Testis (tissue), 3 donors: Measurements from ENCODE around the gene ZNF827. TPM values are rescaled to one million over a fixed set of nuclear protein-coding genes. Genes with fewer than 3 reads are reported as not detected.

ENCODE experiments used
- DNase-seq: peaks from one replicate; pipeline ENCODE4 v3.0.0-alpha.2; 2019
- H3K27ac ChIP-seq, 2 donors: fragments of 200-600 bp; sonication (generic); one replicate each; pipeline ENCODE4 v1.5.1; 2019
- H3K27me3 ChIP-seq: fragments of 200-600 bp; sonication (generic); one replicate; pipeline ENCODE4 v1.5.1; 2019
- H3K36me3 ChIP-seq: fragments of 200-600 bp; sonication (generic); one replicate; pipeline ENCODE4 v1.5.1; 2017; ENCODE audit warnings: low read depth; ENCODE audit errors: missing control alignments
- H3K4me1 ChIP-seq: fragments of 200-600 bp; sonication (generic); one replicate; pipeline ENCODE4 v1.5.1; 2019
- H3K4me3 ChIP-seq, 2 donors: fragments of 200-600 bp; sonication (generic); one replicate each; pipeline ENCODE4 v1.5.1; 2017 to 2019
- H3K9me3 ChIP-seq: fragments of 200-600 bp; sonication (generic); one replicate; pipeline ENCODE4 v1.5.1; 2017
- POLR2A ChIP-seq: fragments of 450-650 bp; IDR thresholded peaks from one replicate; pipeline ENCODE4 v1.6.1; 2017; ENCODE audit warnings: antibody characterized with exemption, mild to moderate bottlenecking, moderate library complexity
- WGBS, 2 donors: methylation state at CpG; one replicate each; pipeline ENCODE4 v1.1.5; 2018; 5-methylcytosine and 5-hydroxymethylcytosine counted together
- intact Hi-C: fragments of 100-400 bp; cut with DNase I; formaldehyde crosslinking; loops from one replicate; pipeline ENCODE4 v1.15.1; 2023; ENCODE audit warnings: low total_unique reads
- polyA plus RNA-seq: library from polyadenylated mRNA; stranded (reverse); fragments of 350-450 nt; fragmentation: Illumina TruSeq; extraction: RNeasy Lipid Tissue Mini Kit (QIAGEN cat#74804); gene quantifications from one replicate; pipeline ENCODE4 v1.2.3, GENCODE V29; 2014; ENCODE audit warnings: low read depth, low replicate concordance; ENCODE audit not compliant: insufficient read depth
- total RNA-seq, 2 donors: library from RNA; depleted of rRNA; stranded (reverse); fragments of >200 nt; gene quantifications; one replicate each; pipeline ENCODE4 v1.2.3, GENCODE V29; 2016
- TF ChIP-seq, protein P1 (sequence below), 3 experiments: fragments of 450-650 bp in 2 of 3; fragments of 200-600 bp in 1 of 3; sonication (generic) in 1 of 3; IDR thresholded peaks; one replicate each; pipeline ENCODE4 v1.5.1; 2016 to 2019; ENCODE audit warnings: antibody characterized with exemption in 3 of 3, mild to moderate bottlenecking in 2 of 3, moderate library complexity in 1 of 3

Gene ZNF827
- total and polyA plus RNA-seq, 3 donors from 2014 or later = 13.9 to 46.8 (median 37.5) TPM

GRCh38 chr4:145883101-145883694, 55.4 kb downstream of the ZNF827 start:
- no peak for DNase-seq
- no peak overlapping the region for H3K4me3 ChIP-seq
- TF ChIP-seq, protein P1, sequence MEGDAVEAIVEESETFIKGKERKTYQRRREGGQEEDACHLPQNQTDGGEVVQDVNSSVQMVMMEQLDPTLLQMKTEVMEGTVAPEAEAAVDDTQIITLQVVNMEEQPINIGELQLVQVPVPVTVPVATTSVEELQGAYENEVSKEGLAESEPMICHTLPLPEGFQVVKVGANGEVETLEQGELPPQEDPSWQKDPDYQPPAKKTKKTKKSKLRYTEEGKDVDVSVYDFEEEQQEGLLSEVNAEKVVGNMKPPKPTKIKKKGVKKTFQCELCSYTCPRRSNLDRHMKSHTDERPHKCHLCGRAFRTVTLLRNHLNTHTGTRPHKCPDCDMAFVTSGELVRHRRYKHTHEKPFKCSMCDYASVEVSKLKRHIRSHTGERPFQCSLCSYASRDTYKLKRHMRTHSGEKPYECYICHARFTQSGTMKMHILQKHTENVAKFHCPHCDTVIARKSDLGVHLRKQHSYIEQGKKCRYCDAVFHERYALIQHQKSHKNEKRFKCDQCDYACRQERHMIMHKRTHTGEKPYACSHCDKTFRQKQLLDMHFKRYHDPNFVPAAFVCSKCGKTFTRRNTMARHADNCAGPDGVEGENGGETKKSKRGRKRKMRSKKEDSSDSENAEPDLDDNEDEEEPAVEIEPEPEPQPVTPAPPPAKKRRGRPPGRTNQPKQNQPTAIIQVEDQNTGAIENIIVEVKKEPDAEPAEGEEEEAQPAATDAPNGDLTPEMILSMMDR (IDR thresholded peaks at IDR 0.05) = no peak
- no peak for TF ChIP-seq POLR2A
- H3K36me3 ChIP-seq = no peaks in the 10 kb centered on the region
- H3K4me1 ChIP-seq = no peaks in the 10 kb centered on the region
- H3K9me3 ChIP-seq = no peaks in the 10 kb centered on the region
- no peak overlapping the region for H3K27ac ChIP-seq
- 89 to 90% methylated on average over 4 of the region's 4 CpGs for WGBS, 2 donors
- no peaks in the 10 kb centered on the region for H3K27me3 ChIP-seq
- intact Hi-C loops = no loop called here

DNA sequence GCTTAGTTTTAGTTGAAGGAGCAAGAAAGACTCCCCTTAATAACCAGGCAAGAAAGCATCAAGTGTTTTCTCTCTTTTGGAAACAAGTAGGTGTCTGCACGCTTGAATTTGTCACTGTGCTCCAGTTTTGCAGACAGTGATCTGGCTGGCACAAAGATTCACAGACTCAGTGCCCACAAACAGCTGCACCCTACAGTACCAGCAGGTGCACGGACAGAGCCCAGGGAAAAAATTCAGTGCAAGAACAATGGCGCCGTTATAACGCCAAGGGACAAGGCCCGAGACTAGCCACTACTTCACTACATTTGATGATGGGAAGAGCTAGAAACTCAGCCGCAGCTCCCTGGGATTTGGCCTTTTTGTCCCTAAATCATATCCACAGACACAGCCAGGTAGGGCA, 56.0 kb downstream of the ZNF827 start:
- intact Hi-C loops = no loop called here
- Histone ChIP-seq H3K4me1 (no peaks in the 10 kb centered on the region), H3K27me3 (no peaks in the 10 kb centered on the region), H3K9me3 (no peaks in the 10 kb centered on the region), H3K27ac (no peak overlapping the region), H3K4me3 (no peak overlapping the region), H3K36me3 (no peaks in the 10 kb centered on the region)
- DNase-seq = no peak
- no peak for TF ChIP-seq POLR2A
- TF ChIP-seq, protein P1 (IDR thresholded peaks at IDR 0.05) = no peak
- WGBS, 2 donors = 94 to 95% methylated on average over 7 of the region's 7 CpGs

DNA sequence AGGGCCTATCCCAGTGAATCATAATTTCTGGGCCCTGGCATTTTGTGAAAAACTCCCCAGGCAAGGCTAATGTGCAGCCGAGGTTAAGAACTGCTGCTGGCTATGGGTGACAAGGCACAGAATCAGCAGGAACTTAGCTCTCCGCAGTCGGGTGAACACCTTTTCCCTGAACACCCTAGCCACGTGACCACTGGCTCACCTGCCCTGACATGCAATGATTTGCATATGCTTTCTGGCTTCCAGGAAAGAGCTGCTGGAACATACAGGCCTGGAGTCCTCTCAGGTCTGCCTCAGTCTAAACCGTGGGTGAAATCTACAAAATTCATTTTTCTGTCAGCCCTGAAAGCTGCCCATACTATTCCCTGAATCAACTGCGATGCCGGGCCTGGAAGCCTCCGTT, 56.6 kb downstream of the ZNF827 start:
- intact Hi-C loops = no loop called here
- no peak overlapping the region for H3K27ac ChIP-seq
- no peaks in the 10 kb centered on the region for H3K4me1 ChIP-seq

DNA sequence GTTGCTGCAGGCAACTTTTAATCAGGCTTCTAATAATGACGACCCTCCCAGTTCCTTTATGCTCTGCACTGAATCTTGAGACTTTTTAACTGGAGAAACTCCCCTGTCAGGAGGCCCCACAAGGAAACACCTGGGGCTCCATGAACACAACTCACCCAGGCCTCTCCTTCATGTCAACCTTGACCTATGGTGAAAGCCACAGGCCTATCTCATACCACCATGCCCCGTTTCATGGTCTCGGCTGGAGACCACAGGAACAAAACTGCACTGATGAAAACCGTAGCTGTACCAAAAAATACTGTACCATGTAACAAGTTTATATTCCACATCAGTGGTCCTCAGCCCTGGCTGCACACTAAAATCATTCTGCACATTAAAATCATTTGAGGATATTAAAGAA, 57.0 kb downstream of the ZNF827 start:
- no peaks in the 10 kb centered on the region for H3K27me3 ChIP-seq
- H3K9me3 ChIP-seq = no peaks in the 10 kb centered on the region
- TF ChIP-seq, protein P1 (IDR thresholded peaks at IDR 0.05) = no peak
- no peak for TF ChIP-seq POLR2A
- H3K27ac ChIP-seq = no peak overlapping the region
- no peak for DNase-seq
- 71 to 81% methylated on average over 4 of the region's 4 CpGs for WGBS, 2 donors
- no peaks in the 10 kb centered on the region for H3K4me1 ChIP-seq
- H3K36me3 ChIP-seq = no peaks in the 10 kb centered on the region
- no peak overlapping the region for H3K4me3 ChIP-seq
- intact Hi-C loops = no loop called here

More for the DNA sequence above, 56.6 kb downstream of the ZNF827 start:
- H3K9me3 ChIP-seq = no peaks in the 10 kb centered on the region
- WGBS, 2 donors = 79 to 84% methylated on average over 7 to 8 of the region's 8 CpGs
- TF ChIP-seq POLR2A = no peak
- H3K27me3 ChIP-seq = no peaks in the 10 kb centered on the region
- H3K4me3 ChIP-seq = no peak overlapping the region
- DNase-seq = no peak
- H3K36me3 ChIP-seq = no peaks in the 10 kb centered on the region

- Histone ChIP-seq H3K4me1 (no peaks in the 10 kb centered on the region), H3K9me3 (no peaks in the 10 kb centered on the region), H3K4me3 (no peak overlapping the region), H3K36me3 (no peaks in the 10 kb centered on the region), H3K27me3 (no peaks in the 10 kb centered on the region), H3K27ac (no peak overlapping the region)
- no peak for DNase-seq
- TF ChIP-seq, protein P1 (IDR thresholded peaks at IDR 0.05) = no peak
- intact Hi-C loops = no loop called here
- 93 to 96% methylated on average over 9 of the region's 9 CpGs for WGBS, 2 donors
These were observed 58.2 kb downstream of the ZNF827 start for GRCh38 chr4:145880355-145880960.
